Dedifferentiated amniotic fluid mesenchymal stem cell (primary cell): ENCODE results near the gene AIFM1.

Experiments
- DNase-seq: peaks from one replicate; pipeline ENCODE4 v3.0.0-alpha.2; 2016; ENCODE audit errors: extremely low spot score

AIFM1 gene

DNA sequence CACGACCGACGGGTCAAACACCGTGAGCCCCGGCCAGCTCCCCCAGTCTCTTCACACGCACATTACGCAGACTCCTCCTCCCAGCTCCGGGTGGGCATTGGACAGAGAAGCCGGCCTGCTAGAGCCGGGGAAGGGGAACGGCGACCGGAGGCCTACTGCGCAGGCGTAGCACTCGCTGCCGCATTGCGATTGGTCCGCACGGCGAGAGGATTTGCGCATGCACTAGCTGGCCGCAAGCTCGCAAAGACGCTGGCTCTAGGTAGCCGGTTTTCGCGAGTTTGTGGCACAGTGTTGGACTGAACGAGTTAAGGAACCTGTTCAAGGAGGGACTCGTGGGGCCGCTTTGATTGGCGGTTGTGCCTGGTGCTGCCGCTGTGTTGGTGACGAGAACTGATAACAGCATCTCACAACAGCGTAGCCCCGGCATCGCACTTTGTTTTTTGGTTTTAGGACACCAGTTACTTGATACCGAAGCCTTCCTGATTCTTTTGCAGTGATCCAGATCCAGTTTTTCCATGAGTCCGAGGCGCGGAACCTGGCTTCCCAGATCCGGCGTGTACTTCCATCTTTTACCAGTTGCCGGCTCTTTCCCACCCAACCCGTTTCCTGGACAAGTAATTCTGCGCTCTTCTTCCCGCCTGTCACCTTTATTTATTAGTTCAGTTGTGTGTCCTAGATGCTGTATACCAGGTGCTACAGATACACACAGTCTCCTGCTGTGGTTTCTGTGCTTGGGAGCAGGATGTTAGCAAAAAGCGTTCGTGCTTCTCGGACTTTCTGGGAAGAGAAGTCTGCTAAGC is at the start of gene AIFM1:
AIFM1 (minus strand) TSS at position 139 of the 800 bp plus-strand sequence. CDS start 185 bp downstream, outside the sequence.
- peak; percentile 87 for DNase-seq

DNA sequence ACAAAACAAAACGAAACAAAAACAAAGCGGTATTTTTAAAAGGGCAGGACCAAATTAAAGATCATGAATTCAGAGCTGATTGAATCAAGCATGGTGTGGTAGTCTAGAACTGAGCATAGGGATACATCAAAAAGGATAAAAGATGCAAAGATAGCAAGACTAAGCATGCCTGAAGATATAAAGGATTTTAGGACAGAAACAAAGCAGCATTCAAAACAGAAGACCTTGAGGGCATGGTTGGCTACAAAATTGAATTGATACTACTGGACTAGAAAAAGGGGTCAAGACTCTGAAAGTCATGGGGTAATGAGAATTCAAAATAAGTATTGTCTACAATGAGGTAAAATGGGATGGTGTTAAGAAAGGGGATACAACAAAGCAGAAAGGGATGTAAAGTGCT is 47.7 kb upstream of the AIFM1 start:
- no peak for DNase-seq

DNA sequence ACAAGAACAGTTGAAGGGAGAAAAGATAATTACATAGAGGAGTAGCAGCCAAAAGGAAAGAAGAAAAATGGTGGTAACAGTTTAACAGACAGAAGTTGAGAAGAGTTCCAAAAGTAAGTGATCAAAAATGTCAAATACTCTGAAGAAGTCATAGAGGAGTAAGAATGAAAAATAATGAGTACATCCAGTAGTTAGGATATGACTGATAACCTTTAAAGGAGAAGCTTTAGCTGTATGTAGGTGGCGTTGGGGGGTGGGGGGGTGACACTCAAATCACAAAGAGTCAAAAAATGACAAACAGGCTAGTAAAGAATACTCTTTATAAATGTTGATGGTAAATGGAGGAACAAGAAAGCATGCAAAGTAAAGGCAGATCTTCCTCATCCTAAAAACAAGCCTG is 46.7 kb upstream of the AIFM1 start:
- DNase-seq: no peak

DNA sequence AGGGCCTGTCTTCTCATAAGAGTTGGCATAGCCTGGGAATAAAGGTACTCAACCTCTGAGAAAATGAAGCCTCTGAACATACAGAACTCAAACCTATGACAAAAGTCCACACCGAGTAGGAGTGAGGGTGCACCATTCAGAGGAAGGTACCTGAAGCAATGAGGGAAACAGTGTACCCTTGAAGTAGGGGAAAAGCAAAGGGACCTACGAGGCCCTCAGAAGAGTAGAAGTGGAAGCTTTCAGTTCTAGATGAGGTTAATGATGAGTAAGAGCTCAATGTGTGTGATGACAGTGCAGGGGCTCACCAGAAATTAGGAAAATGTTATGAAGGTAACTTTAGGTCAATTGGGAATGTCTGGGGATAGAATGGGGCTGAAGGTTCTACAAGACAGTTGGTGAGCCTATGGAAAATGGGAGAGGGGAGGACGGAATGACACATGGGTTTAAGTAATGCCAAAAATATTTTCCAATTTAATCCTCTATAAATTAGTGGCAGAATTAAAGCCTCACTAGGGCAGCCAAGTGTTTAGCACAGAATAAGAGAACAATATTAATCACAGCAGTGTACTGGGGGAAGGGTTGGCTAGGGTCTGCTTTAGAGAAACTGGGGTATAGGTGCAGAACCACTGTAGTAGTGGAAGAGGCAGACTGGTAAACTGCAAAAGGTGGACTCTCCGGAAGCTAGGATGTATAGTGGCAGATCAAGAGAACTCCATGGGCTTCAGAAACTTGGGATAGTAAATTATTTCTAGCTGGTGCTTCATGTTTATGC is 46.0 kb upstream of the AIFM1 start:
- DNase-seq: no peak

DNA sequence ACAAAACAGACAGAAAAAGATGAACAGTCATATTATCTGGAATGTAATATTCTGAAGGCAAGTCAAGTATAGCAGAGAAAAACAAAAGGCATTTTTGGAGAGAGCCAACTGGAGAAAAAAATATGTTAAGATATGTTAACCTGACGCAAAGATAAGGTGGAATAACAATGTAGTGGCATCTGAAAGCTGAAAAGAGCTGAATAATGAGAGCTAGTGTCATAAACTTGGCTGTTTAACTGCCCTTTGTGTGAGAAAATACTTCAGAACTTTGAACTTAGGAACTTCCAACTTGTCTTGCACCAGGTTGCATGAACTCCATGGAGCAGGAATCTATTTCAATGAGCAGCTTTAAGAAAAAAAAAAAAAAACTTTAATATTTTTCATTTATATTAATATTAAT is 39.0 kb upstream of the AIFM1 start:
- DNase-seq: no peak

DNA sequence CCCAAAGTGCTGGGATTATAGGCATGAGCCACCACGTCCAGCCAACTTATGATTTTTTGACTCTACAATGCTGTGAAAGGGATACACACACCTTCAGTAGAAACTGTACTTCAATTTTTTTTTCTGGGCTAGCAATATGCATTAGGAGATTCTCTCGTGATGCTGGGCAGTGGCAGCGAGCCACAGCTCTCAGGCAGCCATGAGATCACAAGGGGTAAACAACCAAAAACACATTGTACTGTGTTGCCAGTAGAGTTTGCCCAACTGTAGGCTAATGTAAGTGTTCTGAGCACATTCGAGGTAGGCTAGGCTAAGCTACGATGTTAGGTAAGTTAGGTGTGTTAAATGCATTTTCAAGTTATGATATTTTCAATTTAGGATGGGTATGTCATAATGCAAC is 31.8 kb upstream of the AIFM1 start:
- no peak for DNase-seq

DNA sequence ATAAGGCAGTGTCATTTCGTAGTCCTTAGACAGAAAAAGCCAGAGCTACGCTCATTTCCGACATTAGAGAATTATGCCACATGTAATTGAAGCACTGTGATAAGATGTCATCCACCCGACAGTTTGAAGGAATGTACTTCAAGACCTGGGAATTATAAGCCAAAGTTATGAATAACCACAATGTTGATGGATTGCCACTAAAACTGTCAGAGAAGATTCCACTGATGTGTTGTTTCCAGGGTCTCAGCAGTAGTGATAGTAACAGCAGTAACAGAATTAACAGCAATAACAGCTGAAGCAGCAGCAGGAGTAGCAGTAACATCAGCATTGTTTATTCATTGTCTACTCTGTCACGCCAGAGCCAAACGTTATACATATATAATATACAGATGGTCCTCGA is 30.8 kb upstream of the AIFM1 start:
- no peak for DNase-seq

DNA sequence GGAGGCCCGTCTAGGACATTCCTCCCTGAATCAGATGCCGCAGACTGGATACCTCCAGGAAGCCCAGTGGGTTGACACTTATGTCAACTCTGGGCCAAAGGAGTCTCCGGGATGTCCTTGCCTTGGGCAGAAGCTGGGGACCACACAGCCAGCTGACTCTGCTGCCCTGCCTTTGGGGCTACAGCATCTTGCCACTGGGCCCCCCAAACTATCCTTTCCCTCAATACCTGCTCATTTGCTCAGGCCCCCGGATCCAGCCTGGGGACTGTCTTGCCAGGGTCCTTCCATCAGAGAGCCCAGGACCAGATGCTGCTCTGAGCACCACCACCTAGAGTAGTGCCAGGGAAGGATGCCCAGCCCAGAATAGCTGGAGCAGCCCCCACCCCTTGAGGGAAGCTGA is 25.2 kb upstream of the AIFM1 start:
- DNase-seq: no peak

DNA sequence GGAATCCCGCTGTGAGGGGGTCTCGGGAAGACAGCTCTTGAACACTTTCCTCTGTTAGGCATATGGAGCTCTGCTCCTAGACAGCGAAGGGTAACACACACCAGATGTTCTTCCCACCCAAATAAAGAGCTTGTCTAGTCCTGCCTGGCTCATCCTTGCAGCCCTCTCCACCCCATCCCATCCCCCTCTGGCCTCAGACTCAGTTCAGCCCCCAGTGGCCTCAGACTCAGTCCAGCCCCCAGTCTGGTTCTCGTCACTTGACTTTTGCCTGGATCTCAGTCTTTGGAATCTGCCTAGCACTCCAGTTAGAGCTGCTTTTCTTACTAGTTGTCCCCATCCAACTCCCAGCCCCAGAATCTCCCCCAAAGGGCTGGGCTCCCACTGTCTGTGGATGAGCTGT is 21.0 kb upstream of the AIFM1 start:
- no peak for DNase-seq

DNA sequence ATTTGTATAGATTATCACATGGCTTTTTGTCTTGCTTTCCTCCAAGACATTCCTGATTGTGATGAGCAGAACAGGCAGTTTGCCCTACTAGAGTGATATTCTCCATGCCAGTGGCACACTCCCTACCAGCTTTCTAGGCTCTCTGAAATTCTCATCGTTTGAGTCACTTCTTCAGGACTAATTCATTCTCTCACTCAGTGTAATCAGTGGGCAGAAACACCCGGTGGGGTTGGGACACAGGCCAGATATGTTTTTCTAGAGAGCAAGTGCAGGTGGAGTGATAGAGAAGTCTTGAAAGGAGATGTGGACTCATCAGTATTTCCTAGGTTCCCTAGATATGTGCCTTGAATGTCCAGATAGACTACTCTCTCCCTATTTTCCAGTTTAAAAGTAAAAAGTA is 19.2 kb upstream of the AIFM1 start:
- no peak for DNase-seq

DNA sequence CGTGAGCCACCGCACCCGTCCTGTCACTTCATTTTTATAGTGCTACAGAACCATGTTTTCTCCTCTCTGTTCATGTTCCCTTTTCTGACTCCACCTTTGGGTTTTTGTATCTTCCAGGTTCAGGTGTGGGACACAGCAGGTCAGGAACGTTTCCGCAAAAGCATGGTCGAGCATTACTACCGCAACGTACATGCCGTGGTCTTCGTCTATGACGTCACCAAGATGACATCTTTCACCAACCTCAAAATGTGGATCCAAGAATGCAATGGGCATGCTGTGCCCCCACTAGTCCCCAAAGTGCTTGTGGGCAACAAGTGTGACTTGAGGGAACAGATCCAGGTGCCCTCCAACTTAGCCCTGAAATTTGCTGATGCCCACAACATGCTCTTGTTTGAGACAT is 18.5 kb upstream of the AIFM1 start:
- no peak for DNase-seq

DNA sequence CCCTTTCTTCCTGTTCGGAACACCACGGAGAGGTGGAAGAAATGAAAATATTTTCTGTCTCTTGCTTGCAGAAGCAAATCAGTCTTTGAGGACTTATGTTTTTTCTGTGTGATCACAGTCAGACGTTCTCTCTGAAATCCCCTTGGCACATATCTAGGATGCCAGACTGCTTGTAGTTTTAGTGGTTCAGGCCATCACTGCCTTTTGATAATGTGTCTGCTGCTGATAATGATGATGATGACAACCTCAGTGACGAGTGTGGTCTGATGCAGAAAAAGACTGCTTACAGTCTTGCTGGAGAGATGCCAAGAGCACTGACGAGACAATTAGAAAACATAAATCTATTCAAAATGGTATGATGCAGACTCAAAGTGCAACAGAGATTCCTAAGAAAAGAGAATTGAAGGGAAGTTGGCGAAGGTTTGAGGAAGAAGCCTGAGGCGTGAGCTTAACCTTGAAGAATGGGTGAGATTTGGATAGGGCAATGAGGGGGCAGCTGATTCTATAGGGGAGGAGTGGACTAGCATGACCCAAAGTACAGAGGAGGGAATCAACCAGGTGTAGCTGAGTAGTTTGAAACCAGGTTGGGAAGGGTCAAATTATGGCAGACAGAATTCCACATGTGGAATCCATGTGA is 14.1 kb upstream of the AIFM1 start:
- no peak for DNase-seq

DNA sequence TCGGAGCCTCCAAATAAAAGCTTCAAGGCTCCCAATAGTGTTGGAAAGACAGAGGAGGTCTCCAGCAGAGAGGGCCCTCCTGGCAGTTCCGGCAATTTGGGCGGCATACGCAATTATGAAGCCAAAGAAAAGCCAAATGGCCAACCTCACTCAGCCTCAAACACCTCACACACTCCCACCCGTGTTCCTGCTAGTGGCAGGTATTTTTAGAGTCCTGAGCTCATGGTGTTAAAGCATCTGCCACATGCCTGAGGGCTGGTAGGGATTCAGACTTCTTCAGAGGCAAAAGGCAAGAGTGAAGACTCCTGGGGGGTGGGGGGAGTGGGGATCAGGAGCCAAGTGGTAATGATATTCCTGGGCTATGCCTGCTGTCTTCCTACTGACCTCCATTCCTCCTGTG is 13.5 kb upstream of the AIFM1 start:
- DNase-seq: no peak

DNA sequence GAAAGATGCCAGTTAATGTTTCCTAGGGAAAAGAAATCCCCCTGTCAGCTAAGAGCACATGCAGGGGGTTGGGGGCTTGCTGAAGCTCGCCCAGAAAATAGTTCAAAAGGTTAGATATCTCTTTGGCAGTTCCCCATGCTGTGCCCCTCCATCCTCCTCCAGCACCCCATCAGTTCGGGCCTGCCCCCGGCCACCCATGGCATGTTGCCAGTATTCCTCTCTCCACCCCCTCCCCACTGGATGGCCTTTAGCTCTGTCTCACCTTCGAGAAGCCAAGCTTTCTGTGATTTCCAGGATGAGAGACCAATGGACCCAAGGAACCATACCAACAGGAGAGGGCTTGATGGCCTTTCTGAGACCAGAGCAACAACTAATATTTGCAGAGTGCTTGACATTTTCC is 11.3 kb upstream of the AIFM1 start:
- DNase-seq: no peak

DNA sequence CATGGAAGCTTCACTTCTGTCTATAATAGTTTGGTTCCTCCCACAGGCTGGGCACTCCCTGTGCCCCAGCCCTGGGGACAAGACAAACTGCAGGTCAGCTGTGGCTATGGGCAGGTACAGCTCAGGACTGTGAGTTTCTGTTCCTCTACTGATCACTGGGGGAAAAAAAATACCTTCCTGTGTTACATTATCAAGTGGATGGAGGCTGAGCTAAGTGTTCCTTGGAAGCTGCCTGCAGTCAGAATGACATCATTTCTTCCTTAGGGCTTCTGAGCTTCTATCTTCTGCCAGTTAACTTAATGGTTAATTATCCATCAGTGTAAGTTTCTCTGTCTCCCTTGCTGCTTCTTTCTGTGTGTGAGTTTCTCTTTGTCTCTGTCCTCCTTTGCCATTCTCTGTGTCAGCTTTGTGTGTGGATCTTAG is 10.7 kb upstream of the AIFM1 start:
- peak; percentile 13 for DNase-seq

DNA sequence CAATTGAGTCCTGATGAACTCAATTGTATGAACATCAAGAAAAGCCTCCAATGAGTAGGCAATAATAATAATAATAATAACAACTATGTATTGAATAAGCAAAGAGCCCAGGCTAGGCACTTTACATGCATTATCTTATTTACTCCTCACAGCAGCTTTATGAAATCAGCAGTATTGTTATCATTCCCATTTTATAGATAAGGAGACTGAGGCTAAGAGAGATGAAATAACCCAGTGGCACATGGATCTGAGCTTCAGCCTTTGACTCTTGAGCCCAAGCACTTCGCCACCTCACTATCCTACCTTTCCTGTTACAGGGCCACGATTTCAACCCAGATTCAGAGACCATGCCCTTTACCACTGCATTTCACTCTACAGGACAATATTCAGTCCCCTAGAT is 9.3 kb upstream of the AIFM1 start:
- DNase-seq: no peak

DNA sequence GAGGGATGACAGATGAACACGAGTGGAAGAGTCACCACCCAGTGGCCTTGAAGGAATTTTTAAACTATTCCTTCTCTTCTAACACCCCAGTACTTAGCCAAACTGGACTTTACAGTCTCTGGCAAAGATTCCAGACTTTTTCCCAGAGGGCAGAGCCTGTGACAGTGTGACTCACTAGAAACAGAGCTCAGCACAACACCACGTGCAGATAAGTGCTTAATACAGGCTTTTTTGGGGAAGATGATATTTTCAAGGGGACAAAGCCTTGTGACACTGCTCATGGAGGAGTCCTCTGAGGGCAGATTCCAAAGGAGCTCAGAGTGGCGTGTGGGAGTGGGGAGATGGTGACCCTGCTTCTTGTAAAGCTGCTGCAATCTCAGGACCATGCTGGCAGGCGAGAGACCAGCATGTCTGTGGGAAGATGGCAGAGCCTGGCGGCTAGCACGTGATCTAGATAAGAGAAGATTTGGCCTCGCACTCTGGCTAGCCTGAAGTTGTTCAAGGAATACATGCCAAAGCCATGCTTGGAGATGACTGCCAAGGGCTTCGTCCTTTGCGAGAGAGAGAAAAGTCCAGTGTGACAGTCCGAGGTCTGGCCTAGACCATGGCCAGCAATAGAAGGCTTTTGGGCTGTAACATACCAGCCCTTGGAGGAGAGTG is 8.5 kb upstream of the AIFM1 start:
- peak; percentile 73 for DNase-seq

DNA sequence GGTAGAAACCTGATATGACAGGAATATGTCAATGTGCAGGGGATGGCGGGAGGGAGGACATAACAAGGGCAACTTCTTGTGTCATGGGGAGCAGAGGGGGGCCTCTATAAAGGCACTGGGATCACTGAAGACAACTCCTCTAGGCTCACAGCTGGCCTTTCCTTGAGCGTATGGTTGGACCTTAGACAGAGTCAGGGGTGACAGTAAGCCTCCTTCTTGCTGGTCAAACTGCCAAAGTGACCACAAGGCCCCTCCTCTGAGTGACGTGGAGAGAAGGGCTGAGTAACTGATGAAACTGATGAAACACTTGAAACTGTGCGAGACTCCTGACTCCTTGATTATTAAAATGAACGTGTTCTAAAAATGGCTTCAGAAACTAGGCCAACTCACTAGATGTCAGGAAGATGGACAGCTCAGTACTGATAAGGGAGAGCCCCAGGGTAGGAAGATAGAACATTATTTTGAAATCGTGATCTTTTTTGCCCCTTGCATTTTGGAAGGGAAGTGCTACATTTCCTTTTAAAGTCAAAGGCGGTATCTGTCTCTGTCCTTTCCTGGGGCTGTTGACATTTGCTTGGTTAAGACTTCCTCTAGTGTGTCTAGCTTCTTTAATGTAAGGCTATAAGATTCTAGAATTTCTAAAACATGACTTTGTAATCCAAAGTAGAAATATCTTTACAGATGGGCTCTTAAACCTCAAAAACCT is 7.7 kb upstream of the AIFM1 start:
- peak; percentile 85 for DNase-seq

DNA sequence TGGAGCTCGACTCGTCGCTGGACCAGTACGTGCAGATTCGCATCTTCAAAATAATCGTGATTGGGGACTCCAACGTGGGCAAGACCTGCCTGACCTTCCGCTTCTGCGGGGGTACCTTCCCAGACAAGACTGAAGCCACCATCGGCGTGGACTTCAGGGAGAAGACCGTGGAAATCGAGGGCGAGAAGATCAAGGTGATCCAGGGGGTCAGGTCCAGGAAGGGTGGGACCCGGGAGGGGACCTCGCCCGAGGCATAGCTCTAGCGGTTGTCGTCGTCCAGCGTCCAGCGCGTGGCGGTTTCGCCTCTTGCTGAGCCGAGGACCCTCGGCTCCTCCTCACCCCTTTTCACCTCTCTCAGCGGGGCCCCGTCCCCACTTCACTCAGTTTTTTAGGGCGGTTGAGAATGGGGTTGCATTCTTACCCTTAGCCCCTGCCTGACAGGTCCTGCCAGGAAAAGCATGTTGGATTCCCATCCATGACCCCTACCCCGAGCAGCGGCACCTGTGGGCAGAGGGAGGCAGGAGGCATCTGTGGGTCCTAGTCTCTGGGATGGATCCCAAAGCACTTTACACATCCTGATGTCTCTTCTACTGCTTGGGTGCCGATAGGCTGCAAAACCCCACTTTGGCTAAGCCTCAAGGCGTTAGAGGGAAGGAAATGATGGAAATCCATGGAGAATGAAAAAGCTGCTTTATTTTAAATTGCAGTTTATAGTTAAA is 6.6 kb upstream of the AIFM1 start:
- DNase-seq: no peak

DNA sequence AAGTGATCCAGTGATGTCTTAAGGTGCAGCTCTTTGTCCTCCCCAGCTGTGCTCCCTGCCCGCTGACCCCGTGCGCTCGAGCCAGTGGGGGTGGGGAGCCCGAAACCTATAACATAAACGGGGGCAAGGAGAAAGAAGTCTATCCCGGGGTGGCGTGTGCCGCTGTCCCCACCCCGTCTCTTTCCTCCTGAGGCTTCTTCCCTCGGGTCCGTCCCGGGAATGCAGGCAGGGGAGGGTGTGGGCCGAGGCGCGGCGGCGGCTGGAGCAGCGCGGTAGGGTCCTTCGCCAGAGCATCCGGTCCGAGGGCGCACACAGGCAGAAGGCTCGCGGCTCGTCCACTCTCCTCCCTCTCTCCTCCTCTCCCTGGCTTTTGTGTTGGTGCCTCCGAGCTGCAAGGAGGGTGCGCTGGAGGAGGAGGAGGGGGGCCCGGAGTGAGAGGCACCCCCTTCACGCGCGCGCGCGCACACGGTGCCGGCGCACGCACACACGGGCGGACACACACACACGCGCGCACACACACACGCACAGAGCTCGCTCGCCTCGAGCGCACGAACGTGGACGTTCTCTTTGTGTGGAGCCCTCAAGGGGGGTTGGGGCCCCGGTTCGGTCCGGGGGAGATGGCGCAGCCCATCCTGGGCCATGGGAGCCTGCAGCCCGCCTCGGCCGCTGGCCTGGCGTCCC is 5.9 kb upstream of the AIFM1 start, which contains the start of gene RAB33A:
RAB33A (plus strand) TSS at position 517 of the 681 bp plus-strand sequence; CDS start at position 618, 101 bp downstream.
- no peak for DNase-seq
